ENCODE measurements around the gene EXO1. TPM values are rescaled to one million over a fixed set of nuclear protein-coding genes. Genes with fewer than 3 reads are reported as not detected.

Gene EXO1
- total RNA-seq, 1 experiment from 2014 or later, result 50.1 TPM

Other genes starting within 250 kb of the EXO1 start
- 36.4 and 44.5 TPM in 2 replicates for gene CHML, start 207.8 kb upstream of the EXO1 start, total RNA-seq (2014; rRNA removed; shearing (Covaris generic))
- gene OPN3, start 207.8 kb upstream of the EXO1 start, total RNA-seq (2014; rRNA removed; shearing (Covaris generic)), result 3.5 and 5.3 TPM in 2 replicates
- gene WDR64, start 195.9 kb upstream of the EXO1 start, total RNA-seq (2014; rRNA removed; shearing (Covaris generic)), result not detected in 2 replicates
- gene BECN2, start 109.6 kb downstream of the EXO1 start, total RNA-seq (2014; rRNA removed; shearing (Covaris generic)), result not detected in 2 replicates
- 0.10 TPM in 1 of 2 replicates, not detected in the other for gene MAP1LC3C, start 150.9 kb downstream of the EXO1 start, total RNA-seq (2014; rRNA removed; shearing (Covaris generic))